GM21367 (cell line): Measurements from ENCODE around the gene SNAP23.
"Not testable (repeated sequence)": the region's sequence is repeated elsewhere in the genome, so short reads cannot be mapped to it uniquely, and the experiment has no call there.

Experiments used
- ATAC-seq: cut with Tn5 transposase; IDR thresholded peaks from one replicate; pipeline ENCODE4 v1.9.1; 2021; ENCODE audit not compliant: unreplicated experiment

Gene SNAP23

GRCh38 chr15:42556550-42557207, 61.2 kb downstream of the SNAP23 start:
- not testable (repeated sequence) for ATAC-seq

- no peak for ATAC-seq
Measured at GRCh38 chr15:42558739-42559138, 63.3 kb downstream of the SNAP23 start.

GRCh38 chr15:42575188-42576039, 80.0 kb downstream of the SNAP23 start, which contains the start of gene STARD9:
Gene STARD9, plus strand, starts transcription at chr15:42575606. Its CDS starts 110 bp downstream, at chr15:42575716.
- peak; percentile 87 for ATAC-seq

GRCh38 chr15:42576040-42576594, 80.7 kb downstream of the SNAP23 start:
- no peak for ATAC-seq

DNA sequence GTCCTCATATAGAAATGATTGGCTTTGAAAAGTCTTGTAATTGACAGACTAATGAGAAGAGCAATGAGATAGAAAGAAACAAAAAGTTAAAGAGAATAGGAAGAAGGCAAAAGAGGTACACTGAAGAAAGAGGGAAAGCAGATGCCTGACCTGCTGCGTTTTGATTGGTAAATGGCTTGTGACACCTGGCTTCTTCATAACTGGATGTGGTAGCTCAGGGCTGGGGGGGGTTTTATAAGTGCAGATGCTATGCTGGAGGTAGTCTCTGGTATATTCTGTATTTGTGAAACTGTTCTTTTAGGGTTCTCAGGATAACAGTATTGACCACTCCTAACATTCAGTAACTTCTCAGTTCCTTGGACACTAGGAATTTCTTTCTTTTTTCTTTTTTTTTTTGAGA, 81.3 kb downstream of the SNAP23 start:
- no peak for ATAC-seq

DNA sequence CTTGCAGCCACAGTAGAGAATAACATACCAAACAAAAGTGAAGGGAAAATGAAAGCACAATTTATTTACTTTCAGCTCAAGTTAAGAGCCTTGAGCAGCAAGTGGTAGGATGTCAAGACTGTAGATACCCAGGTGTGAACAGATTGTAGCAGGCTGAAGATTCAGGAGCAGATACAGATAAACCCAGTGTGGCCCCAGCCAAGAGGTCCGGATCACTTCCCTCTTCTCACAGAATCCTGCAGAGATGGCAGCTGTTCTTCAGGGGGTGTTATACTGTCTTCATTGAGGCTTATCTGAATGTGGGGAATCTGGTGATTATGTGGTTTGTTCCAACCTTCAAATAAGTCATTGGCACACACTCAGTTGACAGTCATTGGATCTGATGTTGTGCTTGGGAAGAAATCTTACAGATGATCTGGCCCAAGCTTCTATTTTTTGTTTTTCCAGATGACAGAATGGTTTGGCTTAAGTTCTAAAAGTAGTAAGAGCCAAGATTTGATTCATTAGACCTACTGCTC, 82.1 kb downstream of the SNAP23 start:
- no peak for ATAC-seq

GRCh38 chr15:42578984-42579537, 83.6 kb downstream of the SNAP23 start:
- ATAC-seq = no peak

- ATAC-seq = peak; percentile 66
Measured at GRCh38 chr15:42581272-42581730, 85.9 kb downstream of the SNAP23 start.
